GM19328 (cell line): ENCODE data around the gene TRIM46.
A peak's percentile ranks its signal among the peaks of the same experiment; 100 is the strongest.
"Not testable (repeated sequence)": the region's sequence is repeated elsewhere in the genome, so short reads cannot be mapped to it uniquely, and the experiment has no call there.

Experiments
- ATAC-seq: cut with Tn5 transposase; IDR thresholded peaks from one replicate; pipeline ENCODE4 v1.9.1; 2021; ENCODE audit warnings: mild to moderate bottlenecking, moderate library complexity; ENCODE audit not compliant: unreplicated experiment

The TRIM46 gene

GRCh38 chr1:155226188-155226909 is 52.7 kb downstream of the TRIM46 start:
- ATAC-seq, result no peak

GRCh38 chr1:155226910-155227260 is 53.2 kb downstream of the TRIM46 start:
- ATAC-seq, result no peak

GRCh38 chr1:155227261-155228095 is 53.8 kb downstream of the TRIM46 start:
- ATAC-seq, result peak; percentile 92

GRCh38 chr1:155228096-155228427 is 54.4 kb downstream of the TRIM46 start:
- ATAC-seq, result no peak

- ATAC-seq, result not testable (repeated sequence)
Observed at GRCh38 chr1:155231302-155231701, 57.7 kb downstream of the TRIM46 start.

- ATAC-seq, result not testable (repeated sequence)
Observed at GRCh38 chr1:155232001-155232978, 58.6 kb downstream of the TRIM46 start.

GRCh38 chr1:155233502-155233901 is 59.9 kb downstream of the TRIM46 start:
- ATAC-seq, result not testable (repeated sequence)
